Left lung (tissue), 14 donors: ENCODE measurements around the gene ITFG1. TPM values are rescaled to one million over a fixed set of nuclear protein-coding genes. Genes with fewer than 3 reads are reported as not detected.

ENCODE experiments used
- ATAC-seq: fragments of 200-7000 bp; cut with Tn5 transposase; one replicate; pipeline ENCODE4 v1.9.1; 2020; ENCODE audit warnings: moderate library complexity
- DNase-seq, 4 donors: peaks; one replicate each; pipeline ENCODE4 v3.0.0-alpha.2; 2013 to 2020
- H3K27ac ChIP-seq, 2 donors: fragments of 200-600 bp; sonication (generic) in 1 of 2; one replicate each; pipeline versions ENCODE4 v1.5.0 to v1.8.0; 2020 to 2021
- H3K27me3 ChIP-seq, 2 donors: fragments of 200-600 bp; sonication (generic) in 1 of 2; one replicate each; pipeline versions ENCODE4 v1.5.0 to v1.8.0; 2020 to 2021
- H3K36me3 ChIP-seq, 2 donors: fragments of 200-600 bp; sonication (generic) in 1 of 2; one replicate each; pipeline versions ENCODE4 v1.5.0 to v1.8.0; 2020 to 2021
- H3K4me1 ChIP-seq, 2 donors: fragments of 200-600 bp; one replicate each; pipeline ENCODE4 v1.8.0; 2021
- H3K4me3 ChIP-seq, 2 donors: fragments of 200-600 bp; sonication (generic) in 1 of 2; one replicate each; pipeline versions ENCODE4 v1.5.0 to v1.8.0; 2020 to 2021; ENCODE audit warnings: mild to moderate bottlenecking in 1 of 2
- H3K9me3 ChIP-seq, 2 donors: fragments of 200-600 bp; sonication (generic) in 1 of 2; one replicate each; pipeline versions ENCODE4 v1.5.0 to v1.8.0; 2020 to 2021
- intact Hi-C, 2 donors: fragments of 100-400 bp; cut with DNase I; formaldehyde crosslinking; loops; one replicate each; pipeline versions ENCODE4 v1.11.2 to v1.14.2; 2022
- long read RNA-seq, 12 donors: library from polyadenylated mRNA in 2 of 12; unstranded in 2 of 12; transcript quantifications; one replicate each; pipeline ENCODE4 v2.0.0 and lab custom pipeline, GENCODE V29; 2019 to 2026
- polyA plus RNA-seq, 6 donors: library from polyadenylated mRNA; unstranded; fragments of 120-200 nt; gene quantifications; one replicate each; pipeline ENCODE4 v1.2.1, GENCODE V29; 2013; ENCODE audit not compliant: insufficient read length in 6 of 6
- total RNA-seq, 2 donors: library from RNA; stranded (reverse); fragmentation: NEBNext Ultra II Directional; extraction: Animal tissue kit (Norgen Biotek cat#: 25700); gene quantifications; one replicate each; pipeline ENCODE4 v1.2.1, GENCODE V29; 2021
- TF ChIP-seq, protein P1 (sequence below), 2 donors: fragments of 200-600 bp; sonication (generic) in 1 of 2; IDR thresholded peaks; one replicate each; pipeline versions ENCODE4 v1.5.0 to v1.8.0; 2021; ENCODE audit warnings: antibody characterized with exemption in 2 of 2
- donor health status: DM: no; HTN: yes; CAD: no.
- donor health status: DM: no; HTN: no; CAD: no.

Gene ITFG1
- total RNA-seq (10 to 100 TPM; 66.8 to 68.4 TPM), polyA plus RNA-seq (10 to 100 TPM; 62.5 to 80.0 (median 71.4) TPM)
- long read RNA-seq, donor 1, transcript ITFG1-201 (18 exons, 3,400 nt): major isoform, 15 of 69 reads
- long read RNA-seq, donor 1, partial matches to known transcripts: 49 of 69 reads
- long read RNA-seq, donor 1, other reads (novel, unspliced or antisense): 5 of 69 reads
- long read RNA-seq, donor 2, transcript ITFG1-201 (18 exons, 3,400 nt): major isoform, 15 of 32 reads
- long read RNA-seq, donor 2, partial matches to known transcripts: 16 of 32 reads
- long read RNA-seq, donor 2, other reads (novel, unspliced or antisense): 0 of 32 reads
- long read RNA-seq, donor 3, transcript ITFG1-201 (18 exons, 3,400 nt): major isoform, 17 of 17 reads
- long read RNA-seq, donor 3, partial matches to known transcripts: 0 of 17 reads
- long read RNA-seq, donor 3, other reads (novel, unspliced or antisense): 0 of 17 reads
- long read RNA-seq, donor 4, transcript ITFG1-201 (18 exons, 3,400 nt): major isoform, 14 of 25 reads
- long read RNA-seq, donor 4, partial matches to known transcripts: 3 of 25 reads
- long read RNA-seq, donor 4, other reads (novel, unspliced or antisense): 8 of 25 reads
- long read RNA-seq, donor 5, transcript ITFG1-201 (18 exons, 3,400 nt): major isoform, 6 of 11 reads
- long read RNA-seq, donor 5, partial matches to known transcripts: 5 of 11 reads
- long read RNA-seq, donor 5, other reads (novel, unspliced or antisense): 0 of 11 reads
- long read RNA-seq, donor 6, transcript ITFG1-201 (18 exons, 3,400 nt): major isoform, 10 of 15 reads
- long read RNA-seq, donor 6, partial matches to known transcripts: 5 of 15 reads
- long read RNA-seq, donor 6, other reads (novel, unspliced or antisense): 0 of 15 reads
- long read RNA-seq, donor 7, transcript ITFG1-201 (18 exons, 3,400 nt): major isoform, 8 of 9 reads
- long read RNA-seq, donor 7, partial matches to known transcripts: 0 of 9 reads
- long read RNA-seq, donor 7, other reads (novel, unspliced or antisense): 0 of 9 reads
- long read RNA-seq, donor 8, transcript ITFG1-201 (18 exons, 3,400 nt): major isoform, 14 of 25 reads
- long read RNA-seq, donor 8, partial matches to known transcripts: 11 of 25 reads
- long read RNA-seq, donor 8, other reads (novel, unspliced or antisense): 0 of 25 reads
- long read RNA-seq, donor 9: 0 reads
- long read RNA-seq, donor 10, partial matches to known transcripts: 2 of 4 reads
- long read RNA-seq, donor 10, other reads (novel, unspliced or antisense): 1 of 4 reads
- long read RNA-seq, donor 11: 0 reads
- long read RNA-seq, donor 12, transcript ITFG1-201 (18 exons, 3,400 nt): major isoform, 9 of 140 reads
- long read RNA-seq, donor 12, partial matches to known transcripts: 131 of 140 reads
- long read RNA-seq, donor 12, other reads (novel, unspliced or antisense): 0 of 140 reads

- ATAC-seq: peak; percentile 96
- H3K4me1 ChIP-seq: peaks cover 14 to 53% of the 10 kb centered on the region in 2 donors
Measured at GRCh38 chr16:47460711-47461597, at the start of gene ITFG1, which contains the start of gene PHKB. Gene ITFG1 (minus strand): TSS chr16:47461063. CDS start chr16:47461045, 18 bp downstream. Gene PHKB (plus strand): TSS chr16:47461331. CDS start chr16:47461351, 20 bp downstream.

GRCh38 chr16:47507701-47508100, 46.8 kb upstream of the ITFG1 start:
- Histone ChIP-seq H3K36me3 (peaks cover 0 to 57% of the 10 kb centered on the region in 2 donors), H3K27ac (no peak overlapping the region), H3K4me3 (no peak overlapping the region), H3K27me3 (no peaks in the 10 kb centered on the region), H3K9me3 (no peaks in the 10 kb centered on the region), H3K4me1 (no peaks in the 10 kb centered on the region)
- TF ChIP-seq, protein P1, sequence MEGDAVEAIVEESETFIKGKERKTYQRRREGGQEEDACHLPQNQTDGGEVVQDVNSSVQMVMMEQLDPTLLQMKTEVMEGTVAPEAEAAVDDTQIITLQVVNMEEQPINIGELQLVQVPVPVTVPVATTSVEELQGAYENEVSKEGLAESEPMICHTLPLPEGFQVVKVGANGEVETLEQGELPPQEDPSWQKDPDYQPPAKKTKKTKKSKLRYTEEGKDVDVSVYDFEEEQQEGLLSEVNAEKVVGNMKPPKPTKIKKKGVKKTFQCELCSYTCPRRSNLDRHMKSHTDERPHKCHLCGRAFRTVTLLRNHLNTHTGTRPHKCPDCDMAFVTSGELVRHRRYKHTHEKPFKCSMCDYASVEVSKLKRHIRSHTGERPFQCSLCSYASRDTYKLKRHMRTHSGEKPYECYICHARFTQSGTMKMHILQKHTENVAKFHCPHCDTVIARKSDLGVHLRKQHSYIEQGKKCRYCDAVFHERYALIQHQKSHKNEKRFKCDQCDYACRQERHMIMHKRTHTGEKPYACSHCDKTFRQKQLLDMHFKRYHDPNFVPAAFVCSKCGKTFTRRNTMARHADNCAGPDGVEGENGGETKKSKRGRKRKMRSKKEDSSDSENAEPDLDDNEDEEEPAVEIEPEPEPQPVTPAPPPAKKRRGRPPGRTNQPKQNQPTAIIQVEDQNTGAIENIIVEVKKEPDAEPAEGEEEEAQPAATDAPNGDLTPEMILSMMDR (IDR thresholded peaks at IDR 0.05): no peak
- DNase-seq (no peak), ATAC-seq (no peak)
- intact Hi-C loops: no loop called here

More at GRCh38 chr16:47460711-47461597, at the start of gene ITFG1, which contains the start of gene PHKB:
- H3K36me3 ChIP-seq: peaks cover 0 to 21% of the 10 kb centered on the region in 2 donors
- no peaks in the 10 kb centered on the region for H3K27me3 ChIP-seq
- peak within 1 kb of the TSS; percentile 89 to 91 for H3K4me3 ChIP-seq
- H3K9me3 ChIP-seq: no peaks in the 10 kb centered on the region
- intact Hi-C loops: no loop called here
- TF ChIP-seq, protein P1 (IDR thresholded peaks at IDR 0.05): peak in 1 of 2 donors; percentile 16
- DNase-seq: peak; percentile 89 to 98 (median 93)
- H3K27ac ChIP-seq: peak within 1 kb of the TSS; percentile 99 to 100

GRCh38 chr16:47506800-47507199, 45.9 kb upstream of the ITFG1 start:
- no peak overlapping the region for H3K27ac ChIP-seq
- peaks cover 0 to 51% of the 10 kb centered on the region in 2 donors for H3K36me3 ChIP-seq
- H3K9me3 ChIP-seq: no peaks in the 10 kb centered on the region
- DNase-seq (no peak), ATAC-seq (no peak)
- H3K4me3 ChIP-seq: no peak overlapping the region
- intact Hi-C loops: no loop called here
- H3K27me3 ChIP-seq: no peaks in the 10 kb centered on the region
- no peaks in the 10 kb centered on the region for H3K4me1 ChIP-seq
- TF ChIP-seq, protein P1 (IDR thresholded peaks at IDR 0.05): no peak

DNA sequence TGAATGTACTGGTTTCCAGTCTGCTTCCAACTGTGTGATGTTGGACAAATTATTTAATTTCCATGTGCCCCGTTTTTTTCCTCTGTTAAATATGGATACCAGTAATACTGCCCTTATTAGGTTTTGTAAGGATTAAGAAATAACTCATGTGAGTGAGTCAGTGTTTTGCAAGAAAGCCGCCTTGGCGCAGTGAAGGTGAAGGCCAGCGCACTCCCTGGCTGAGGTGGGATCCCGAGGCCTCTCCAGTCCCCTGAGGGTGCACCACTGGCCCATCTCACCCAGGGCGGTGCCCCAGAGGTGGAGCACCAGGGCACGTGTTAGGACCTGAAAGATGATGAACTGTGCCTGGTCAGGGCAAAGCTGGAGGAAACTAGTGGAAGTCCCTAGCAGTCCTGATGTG, 43.7 kb upstream of the ITFG1 start:
- Histone ChIP-seq H3K27me3 (no peaks in the 10 kb centered on the region), H3K36me3 (peaks cover 0 to 48% of the 10 kb centered on the region in 2 donors), H3K9me3 (no peaks in the 10 kb centered on the region), H3K4me3 (no peak overlapping the region), H3K27ac (no peak overlapping the region), H3K4me1 (no peaks in the 10 kb centered on the region)
- ATAC-seq (no peak), DNase-seq (no peak)
- intact Hi-C loops: no loop called here
- TF ChIP-seq, protein P1 (IDR thresholded peaks at IDR 0.05): no peak
